Activated CD8-positive, alpha-beta T cell treated with anti-CD3 and anti-CD28 coated beads for 36 hours (primary cell): Measurements from ENCODE around the gene KCTD15. TPM values are rescaled to one million over a fixed set of nuclear protein-coding genes. Genes with fewer than 3 reads are reported as not detected.
"Not testable (repeated sequence)": the region's sequence is repeated elsewhere in the genome, so short reads cannot be mapped to it uniquely, and the experiment has no call there.

Source experiments
- ATAC-seq: fragments of 200-7000 bp; cut with Tn5 transposase; one replicate; pipeline ENCODE4 v1.10.0; 2021; ENCODE audit warnings: mild to moderate bottlenecking, moderate library complexity
- CTCF ChIA-PET: fragments of 350-600 bp; sonication (Branson Sonifier 250); formaldehyde crosslinking; loops from one replicate; lab custom pipeline; 2021; ENCODE audit warnings: antibody characterized with exemption; lab: Charles Lee
- POLR2A ChIA-PET: fragments of 350-600 bp; sonication (Branson Sonifier 250); formaldehyde crosslinking; loops from one replicate; lab custom pipeline; 2021; ENCODE audit warnings: antibody characterized with exemption; lab: Charles Lee
- DNase-seq: peaks from one replicate; pipeline ENCODE4 v3.0.0-alpha.2; 2020
- H3K27ac Mint-ChIP-seq: one replicate; pipeline ENCODE4 v1.8.0; 2021; ENCODE audit warnings: mild to moderate bottlenecking, mixed read lengths
- H3K27me3 Mint-ChIP-seq: one replicate; pipeline ENCODE4 v1.8.0; 2021; ENCODE audit warnings: mixed read lengths
- H3K36me3 Mint-ChIP-seq: one replicate; pipeline ENCODE4 v1.8.0; 2021; ENCODE audit warnings: low read depth, mixed read lengths
- H3K4me1 Mint-ChIP-seq: one replicate; pipeline ENCODE4 v1.8.0; 2021; ENCODE audit warnings: low read depth, mixed read lengths
- H3K4me3 Mint-ChIP-seq: one replicate; pipeline ENCODE4 v1.8.0; 2021; ENCODE audit warnings: mild to moderate bottlenecking, moderate library complexity, mixed read lengths
- H3K9me3 Mint-ChIP-seq: one replicate; pipeline ENCODE4 v1.8.0; 2021; ENCODE audit warnings: mixed read lengths
- intact Hi-C: fragments of 100-400 bp; cut with micrococcal nuclease; formaldehyde crosslinking; loops from one replicate; pipeline ENCODE4 v1.10.0; 2022
- total RNA-seq, 2 experiments: library from RNA; stranded (reverse); gene quantifications; one replicate each; pipeline ENCODE4 v1.2.3, GENCODE V29; 2021
- TF ChIP-seq, protein P1 (sequence below): fragments of 200-600 bp; IDR thresholded peaks from one replicate; pipeline ENCODE4 v1.8.0; 2022; ENCODE audit warnings: antibody characterized with exemption, mild to moderate bottlenecking

KCTD15 gene
- total RNA-seq, 2 experiments from 2014 or later: 8.3 to 8.8 TPM

GRCh38 chr19:33813391-33814101 lies 16.9 kb downstream of the KCTD15 start:
- no peaks in the 10 kb centered on the region for H3K36me3 Mint-ChIP-seq
- H3K4me1 Mint-ChIP-seq: no peaks in the 10 kb centered on the region
- CTCF ChIA-PET: no interaction called here
- POLR2A ChIA-PET: no interaction called here
- intact Hi-C loops: no loop called here
- ATAC-seq (no peak), DNase-seq (no peak)
- no peaks in the 10 kb centered on the region for H3K9me3 Mint-ChIP-seq
- no peak overlapping the region for H3K4me3 Mint-ChIP-seq
- no peak overlapping the region for H3K27ac Mint-ChIP-seq
- H3K27me3 Mint-ChIP-seq: peaks cover 5% of the 10 kb centered on the region
- TF ChIP-seq, protein P1, sequence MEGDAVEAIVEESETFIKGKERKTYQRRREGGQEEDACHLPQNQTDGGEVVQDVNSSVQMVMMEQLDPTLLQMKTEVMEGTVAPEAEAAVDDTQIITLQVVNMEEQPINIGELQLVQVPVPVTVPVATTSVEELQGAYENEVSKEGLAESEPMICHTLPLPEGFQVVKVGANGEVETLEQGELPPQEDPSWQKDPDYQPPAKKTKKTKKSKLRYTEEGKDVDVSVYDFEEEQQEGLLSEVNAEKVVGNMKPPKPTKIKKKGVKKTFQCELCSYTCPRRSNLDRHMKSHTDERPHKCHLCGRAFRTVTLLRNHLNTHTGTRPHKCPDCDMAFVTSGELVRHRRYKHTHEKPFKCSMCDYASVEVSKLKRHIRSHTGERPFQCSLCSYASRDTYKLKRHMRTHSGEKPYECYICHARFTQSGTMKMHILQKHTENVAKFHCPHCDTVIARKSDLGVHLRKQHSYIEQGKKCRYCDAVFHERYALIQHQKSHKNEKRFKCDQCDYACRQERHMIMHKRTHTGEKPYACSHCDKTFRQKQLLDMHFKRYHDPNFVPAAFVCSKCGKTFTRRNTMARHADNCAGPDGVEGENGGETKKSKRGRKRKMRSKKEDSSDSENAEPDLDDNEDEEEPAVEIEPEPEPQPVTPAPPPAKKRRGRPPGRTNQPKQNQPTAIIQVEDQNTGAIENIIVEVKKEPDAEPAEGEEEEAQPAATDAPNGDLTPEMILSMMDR: no peak

DNA sequence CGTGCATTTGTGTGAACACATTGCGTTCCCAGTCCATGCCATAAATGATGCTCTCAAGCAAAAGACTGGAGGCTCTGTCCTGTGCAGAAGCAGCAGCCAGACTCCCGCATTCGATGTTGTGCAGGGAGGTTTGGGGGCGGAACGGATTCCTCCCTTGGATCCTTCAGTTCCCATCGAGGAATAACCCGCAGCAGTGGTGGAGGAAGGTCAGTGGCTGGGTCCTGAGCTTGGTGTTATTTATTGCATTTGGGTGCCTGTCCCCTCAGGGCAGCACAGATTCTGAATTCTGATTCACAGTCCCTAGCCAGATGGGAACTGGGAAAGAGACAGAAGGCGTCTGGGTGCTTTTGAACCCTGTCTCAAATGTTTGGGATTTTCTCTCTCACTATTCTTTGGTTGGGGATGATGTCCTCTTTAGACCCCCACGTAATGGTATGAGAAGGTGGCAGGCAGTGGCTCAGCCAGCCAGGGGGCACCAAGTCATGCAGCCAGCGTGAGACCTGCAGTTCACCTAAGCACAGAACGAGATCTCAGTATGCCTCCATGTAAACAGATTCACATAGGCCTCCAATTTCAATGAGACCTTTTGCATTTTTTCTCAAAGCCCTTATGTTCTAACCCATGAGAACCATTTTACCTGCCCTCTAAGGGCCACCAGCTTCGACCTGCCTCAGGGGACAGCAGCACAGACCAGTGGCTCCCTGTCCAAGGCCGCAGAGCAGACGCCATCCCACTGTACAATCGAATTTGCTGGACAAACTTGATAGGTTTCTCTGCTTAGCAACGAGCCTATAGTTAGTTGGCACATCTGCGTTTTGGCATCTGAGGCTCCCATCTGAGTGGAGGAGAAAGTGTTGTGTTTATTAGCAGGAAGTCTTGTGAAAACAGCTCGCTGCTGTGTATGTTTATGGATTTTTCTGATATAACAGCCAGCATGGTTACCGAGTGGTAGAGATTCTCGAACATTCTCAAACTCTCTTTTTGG lies 17.8 kb downstream of the KCTD15 start:
- TF ChIP-seq, protein P1: no peak
- H3K4me1 Mint-ChIP-seq: peaks cover 3% of the 10 kb centered on the region
- intact Hi-C loops: no loop called here
- CTCF ChIA-PET: no interaction called here
- peaks cover 11% of the 10 kb centered on the region for H3K27me3 Mint-ChIP-seq
- ATAC-seq (no peak), DNase-seq (no peak)
- no peak overlapping the region for H3K4me3 Mint-ChIP-seq
- POLR2A ChIA-PET: interaction anchor here (1.1 kb wide), 1 partner anchor 55 kb away, joined by 3 read pairs; no protein-coding TSS in a partner anchor
- H3K9me3 Mint-ChIP-seq: no peaks in the 10 kb centered on the region
- H3K27ac Mint-ChIP-seq: no peak overlapping the region
- no peaks in the 10 kb centered on the region for H3K36me3 Mint-ChIP-seq

GRCh38 chr19:33815380-33816340 lies 19.0 kb downstream of the KCTD15 start:
- peaks cover 6% of the 10 kb centered on the region for H3K4me1 Mint-ChIP-seq
- ChIA-PET POLR2A (interaction anchor here (1.1 kb wide), 1 partner anchor 54 kb away, joined by 3 read pairs; no protein-coding TSS in a partner anchor), CTCF (no interaction called here)
- H3K27ac Mint-ChIP-seq: no peak overlapping the region
- intact Hi-C loops: no loop called here
- H3K9me3 Mint-ChIP-seq: no peaks in the 10 kb centered on the region
- ATAC-seq: no peak
- DNase-seq: no peak
- TF ChIP-seq, protein P1: no peak
- H3K36me3 Mint-ChIP-seq: no peaks in the 10 kb centered on the region
- no peak overlapping the region for H3K4me3 Mint-ChIP-seq
- peaks cover 13% of the 10 kb centered on the region for H3K27me3 Mint-ChIP-seq

DNA sequence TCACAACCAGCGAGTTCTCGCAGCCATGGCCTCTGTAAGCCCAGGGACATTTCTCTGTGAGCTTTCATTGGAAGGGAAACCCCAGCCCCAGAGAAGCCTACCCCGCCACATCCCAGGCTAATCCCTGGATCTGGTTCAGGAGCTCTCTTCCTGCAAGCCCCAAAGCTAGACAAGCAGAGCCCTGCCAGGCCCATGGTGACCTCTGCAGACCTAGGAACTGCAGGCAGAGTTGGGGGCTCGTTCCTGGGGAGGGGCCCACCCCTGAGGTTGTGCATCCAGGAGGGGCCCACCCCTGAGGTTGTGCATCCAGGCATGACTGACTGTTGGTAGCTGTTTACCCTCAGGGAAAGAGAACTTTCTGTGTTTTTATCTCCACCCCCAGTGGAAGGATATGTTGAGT lies 21.7 kb downstream of the KCTD15 start:
- Mint-ChIP-seq H3K4me1 (peaks cover 11% of the 10 kb centered on the region), H3K9me3 (no peaks in the 10 kb centered on the region), H3K4me3 (no peak overlapping the region), H3K36me3 (no peaks in the 10 kb centered on the region), H3K27me3 (peaks cover 21% of the 10 kb centered on the region), H3K27ac (no peak overlapping the region)
- DNase-seq (no peak), ATAC-seq (no peak)
- ChIA-PET POLR2A (no interaction called here), CTCF (interaction anchor here (4.2 kb wide), 1 partner anchor 40 kb away, joined by 23 read pairs; no protein-coding TSS in a partner anchor)
- TF ChIP-seq, protein P1: no peak
- intact Hi-C loops: no loop called here

DNA sequence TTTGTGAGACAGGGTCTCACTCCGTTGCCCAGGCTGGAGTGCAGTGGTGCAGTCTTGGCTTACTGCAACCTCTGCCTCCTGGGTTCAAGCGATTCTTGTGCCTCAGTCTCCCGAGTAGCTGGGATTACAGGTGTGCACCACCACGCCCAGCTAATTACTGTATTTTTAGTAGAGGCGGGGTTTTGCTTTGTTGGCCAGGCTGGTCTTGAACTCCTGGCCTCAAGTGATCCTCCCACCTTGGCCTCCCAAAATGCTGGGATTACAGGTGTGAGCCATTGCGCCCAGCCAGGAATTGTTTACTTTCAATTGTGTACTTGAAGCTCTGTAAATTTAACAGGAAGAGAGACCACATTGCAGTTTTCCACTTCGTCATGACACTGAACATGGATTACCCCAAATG lies 22.4 kb downstream of the KCTD15 start:
- DNase-seq: not testable (repeated sequence)
- peak overlapping the region; percentile 12 for H3K4me3 Mint-ChIP-seq

More for the DNA sequence above, 22.4 kb downstream of the KCTD15 start:
- POLR2A ChIA-PET: interaction anchor here (0.8 kb wide), 1 partner anchor 21 kb away, joined by 3 read pairs; no protein-coding TSS in a partner anchor
- intact Hi-C loops, ATAC-seq, H3K9me3 Mint-ChIP-seq, H3K36me3 Mint-ChIP-seq, H3K27ac Mint-ChIP-seq: not testable (repeated sequence)
- CTCF ChIA-PET: interaction anchor here (1.2 to 4.2 kb wide), 3 partner anchors 16 to 41 kb away, joined by 4 to 23 read pairs (median 5); no protein-coding TSS in a partner anchor
- Mint-ChIP-seq H3K27me3 (peaks cover 21% of the 10 kb centered on the region), H3K4me1 (peaks cover 11% of the 10 kb centered on the region)
